ENCODE measurements around the gene DUSP7. TPM values are rescaled to one million over a fixed set of nuclear protein-coding genes. Genes with fewer than 3 reads are reported as not detected.

Gene DUSP7
- total RNA-seq, 4 donors from 2014 or later, result 2.2 to 8.2 (median 6.2) TPM

DNA sequence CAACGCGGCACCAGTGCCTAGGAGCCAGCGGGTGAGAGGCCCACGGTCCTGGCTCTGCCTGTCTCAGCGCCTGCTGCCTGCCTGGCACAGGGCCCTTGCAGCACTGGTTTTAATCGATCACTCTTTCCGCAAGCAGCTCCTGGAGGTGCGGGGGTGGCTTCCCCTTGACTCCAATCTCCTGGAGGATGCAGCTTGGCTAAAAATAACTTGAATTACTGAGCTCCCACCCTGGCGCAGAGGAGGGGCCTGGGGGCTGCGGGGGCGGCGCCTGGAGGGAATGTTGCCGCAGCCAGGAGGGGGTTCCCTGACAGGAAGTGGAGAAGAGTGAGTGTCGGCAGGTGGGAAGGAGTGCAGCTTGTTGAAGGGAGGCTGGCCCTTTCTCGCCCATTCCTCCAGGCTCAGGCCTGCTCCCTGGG lies 50.8 kb downstream of the DUSP7 start:
- in situ Hi-C loops (cut with MboI; ENCODE audit: low pct_ligation_motif_present in 1 of 4, low pct_unique_long_range_greater_than_20kb in 1 of 4, low sequenced_read_pairs in 3 of 4) (loop anchor here in 3 of 4 donors (10.0 to 25.0 kb wide), 2 partner anchors 49 to 332 kb away; partner anchors contain the start of gene DUSP7 (in 1 of the 3)), intact Hi-C loops (cut with DNase I; ENCODE audit: low total_unique reads) (loop anchor here (10.0 kb wide), 1 partner anchor 49 kb away; the partner anchor contains the start of gene DUSP7)
- H3K27ac ChIP-seq, result no peak overlapping the region
- 44% methylated on average over 15 of the region's 15 CpGs; no CpG with 5 or more reads in 1 of the 2 donors for WGBS, 2 donors (ENCODE audit: low coverage in 1 of 2)
- no peaks in the 10 kb centered on the region for H3K36me3 ChIP-seq
- H3K4me3 ChIP-seq, result no peak overlapping the region
- H3K9me3 ChIP-seq, result no peaks in the 10 kb centered on the region
- H3K27me3 ChIP-seq, result no peaks in the 10 kb centered on the region
- peaks cover 0 to 15% (median 6%) of the 10 kb centered on the region in 4 donors for H3K4me1 ChIP-seq
- no peak for DNase-seq
- TF ChIP-seq EP300 (IDR thresholded peaks at IDR 0.05; ENCODE audit: low read depth) (no peak), POLR2A (IDR thresholded peaks at IDR 0.05) (no peak), POLR2AphosphoS5 (IDR thresholded peaks at IDR 0.05) (no peak)
- TF ChIP-seq, protein P1, sequence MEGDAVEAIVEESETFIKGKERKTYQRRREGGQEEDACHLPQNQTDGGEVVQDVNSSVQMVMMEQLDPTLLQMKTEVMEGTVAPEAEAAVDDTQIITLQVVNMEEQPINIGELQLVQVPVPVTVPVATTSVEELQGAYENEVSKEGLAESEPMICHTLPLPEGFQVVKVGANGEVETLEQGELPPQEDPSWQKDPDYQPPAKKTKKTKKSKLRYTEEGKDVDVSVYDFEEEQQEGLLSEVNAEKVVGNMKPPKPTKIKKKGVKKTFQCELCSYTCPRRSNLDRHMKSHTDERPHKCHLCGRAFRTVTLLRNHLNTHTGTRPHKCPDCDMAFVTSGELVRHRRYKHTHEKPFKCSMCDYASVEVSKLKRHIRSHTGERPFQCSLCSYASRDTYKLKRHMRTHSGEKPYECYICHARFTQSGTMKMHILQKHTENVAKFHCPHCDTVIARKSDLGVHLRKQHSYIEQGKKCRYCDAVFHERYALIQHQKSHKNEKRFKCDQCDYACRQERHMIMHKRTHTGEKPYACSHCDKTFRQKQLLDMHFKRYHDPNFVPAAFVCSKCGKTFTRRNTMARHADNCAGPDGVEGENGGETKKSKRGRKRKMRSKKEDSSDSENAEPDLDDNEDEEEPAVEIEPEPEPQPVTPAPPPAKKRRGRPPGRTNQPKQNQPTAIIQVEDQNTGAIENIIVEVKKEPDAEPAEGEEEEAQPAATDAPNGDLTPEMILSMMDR (IDR thresholded peaks at IDR 0.05), result no peak

- H3K4me1 ChIP-seq, result peaks cover 0 to 15% (median 6%) of the 10 kb centered on the region in 4 donors
- 94% methylated on average over 4 of the region's 4 CpGs; no CpG with 5 or more reads in 1 of the 2 donors for WGBS, 2 donors (ENCODE audit: low coverage in 1 of 2)
- no peak overlapping the region for H3K4me3 ChIP-seq
- H3K27ac ChIP-seq, result no peak overlapping the region
- intact Hi-C loops (cut with DNase I; ENCODE audit: low total_unique reads) (loop anchor here (5.0 to 10.0 kb wide), 2 partner anchors 50 to 137 kb away; partner anchors contain the start of gene DUSP7), in situ Hi-C loops (cut with MboI; ENCODE audit: low pct_ligation_motif_present in 1 of 4, low pct_unique_long_range_greater_than_20kb in 1 of 4, low sequenced_read_pairs in 3 of 4) (loop anchor here (5.0 to 25.0 kb wide), 4 partner anchors 50 to 332 kb away; partner anchors contain the start of gene DUSP7 (in 1 of the 4))
- no peaks in the 10 kb centered on the region for H3K36me3 ChIP-seq
- no peaks in the 10 kb centered on the region for H3K27me3 ChIP-seq
- DNase-seq, result no peak
- H3K9me3 ChIP-seq, result no peaks in the 10 kb centered on the region
- TF ChIP-seq EP300 (IDR thresholded peaks at IDR 0.05; ENCODE audit: low read depth) (no peak), POLR2A (IDR thresholded peaks at IDR 0.05) (no peak), POLR2AphosphoS5 (IDR thresholded peaks at IDR 0.05) (no peak)
- TF ChIP-seq, protein P1 (IDR thresholded peaks at IDR 0.05), result no peak
These were observed 51.4 kb downstream of the DUSP7 start for GRCh38 chr3:52004906-52005395.

GRCh38 chr3:52004163-52004787 lies 52.1 kb downstream of the DUSP7 start:
- in situ Hi-C loops (cut with MboI; ENCODE audit: low pct_ligation_motif_present in 1 of 4, low pct_unique_long_range_greater_than_20kb in 1 of 4, low sequenced_read_pairs in 3 of 4) (loop anchor here (5.0 to 25.0 kb wide), 4 partner anchors 51 to 333 kb away; partner anchors contain the start of gene DUSP7 (in 1 of the 4)), intact Hi-C loops (cut with DNase I; ENCODE audit: low total_unique reads) (loop anchor here (5.0 to 10.0 kb wide), 2 partner anchors 51 to 138 kb away; partner anchors contain the start of gene DUSP7)
- TF ChIP-seq, protein P1 (IDR thresholded peaks at IDR 0.05), result no peak
- TF ChIP-seq POLR2A (IDR thresholded peaks at IDR 0.05), result no peak
- TF ChIP-seq POLR2AphosphoS5 (IDR thresholded peaks at IDR 0.05), result no peak
- Histone ChIP-seq H3K9me3 (no peaks in the 10 kb centered on the region), H3K27ac (no peak overlapping the region), H3K27me3 (no peaks in the 10 kb centered on the region), H3K4me3 (no peak overlapping the region), H3K4me1 (peaks cover 0 to 15% (median 6%) of the 10 kb centered on the region in 4 donors), H3K36me3 (no peaks in the 10 kb centered on the region)
- DNase-seq, result no peak
- 57 to 93% methylated on average over 3 to 16 of the region's 16 CpGs for WGBS, 2 donors (ENCODE audit: low coverage in 1 of 2)

GRCh38 chr3:52002748-52003147 lies 53.6 kb downstream of the DUSP7 start:
- H3K4me3 ChIP-seq, result no peak overlapping the region
- in situ Hi-C loops (cut with MboI; ENCODE audit: low pct_ligation_motif_present in 1 of 4, low pct_unique_long_range_greater_than_20kb in 1 of 4, low sequenced_read_pairs in 3 of 4) (loop anchor here (5.0 to 25.0 kb wide), 4 partner anchors 52 to 335 kb away; partner anchors contain the start of gene DUSP7 (in 1 of the 4)), intact Hi-C loops (cut with DNase I; ENCODE audit: low total_unique reads) (loop anchor here (5.0 to 10.0 kb wide), 2 partner anchors 52 to 140 kb away; partner anchors contain the start of gene DUSP7)
- no peak overlapping the region for H3K27ac ChIP-seq
- TF ChIP-seq POLR2AphosphoS5 (IDR thresholded peaks at IDR 0.05), result no peak
- TF ChIP-seq EP300 (IDR thresholded peaks at IDR 0.05; ENCODE audit: low read depth), result no peak
- no peak for TF ChIP-seq POLR2A (IDR thresholded peaks at IDR 0.05)
- TF ChIP-seq, protein P1 (IDR thresholded peaks at IDR 0.05), result no peak
- H3K9me3 ChIP-seq, result no peaks in the 10 kb centered on the region
- no peaks in the 10 kb centered on the region for H3K36me3 ChIP-seq
- peaks cover 4% of the 10 kb centered on the region for H3K27me3 ChIP-seq
- H3K4me1 ChIP-seq, result peaks cover 0 to 15% (median 6%) of the 10 kb centered on the region in 4 donors
- no peak for DNase-seq
- 40 to 67% methylated on average over 2 to 6 of the region's 6 CpGs for WGBS, 2 donors (ENCODE audit: low coverage in 1 of 2)

All from transverse colon (tissue), 4 donors.